HepG2 (cell line): ENCODE measurements around the gene USH2A. TPM values are rescaled to one million over a fixed set of nuclear protein-coding genes. Genes with fewer than 3 reads are reported as not detected.

Experiments used
- ERF ChIP-seq: IDR thresholded peaks from 2 replicates; pipeline ENCODE4 v1.6.1; 2018; ENCODE audit warnings: missing biosample characterization, missing genetic modification reagents
- FOXA3 ChIP-seq: IDR thresholded peaks from 2 replicates; pipeline ENCODE4 v1.6.1; 2016; ENCODE audit warnings: missing genetic modification reagents, missing compliant biosample characterization
- HDAC6 ChIP-seq: fragments of 200-600 bp; sonication (generic); IDR thresholded peaks from 2 replicates; pipeline ENCODE4 v1.7.0; 2017; ENCODE audit warnings: mild to moderate bottlenecking, antibody characterized with exemption, low read length, low read depth
- HMG20B ChIP-seq: conservative IDR thresholded peaks from 2 replicates; pipeline ENCODE4 v1.6.1; 2016; ENCODE audit warnings: missing genetic modification reagents, missing compliant biosample characterization
- HNF1A ChIP-seq, 2 experiments: sonication (generic) in 1 of 2; formaldehyde crosslinking in 1 of 2; IDR thresholded peaks; 2 replicates each; pipeline versions ENCODE4 v1.4.0 to v1.6.1; 2016 to 2020; ENCODE audit warnings: borderline replicate concordance in 1 of 2, low read depth in 1 of 2, mild to moderate bottlenecking in 1 of 2, missing genetic modification reagents in 1 of 2
- HNF4A ChIP-seq: sonication (generic); formaldehyde crosslinking; IDR thresholded peaks from 2 replicates; pipeline ENCODE4 v1.4.0; 2020; ENCODE audit warnings: missing genetic modification reagents
- NR2F1 ChIP-seq, 2 experiments: fragments of 450-650 bp in 1 of 2; formaldehyde crosslinking in 1 of 2; IDR thresholded peaks; 2 replicates each; pipeline versions ENCODE4 v1.5.0 to v1.6.1; 2016 to 2020; ENCODE audit warnings: mild to moderate bottlenecking in 1 of 2, missing compliant biosample characterization in 1 of 2, missing genetic modification reagents in 1 of 2, moderate library complexity in 1 of 2
- SIX4 ChIP-seq: sonication (generic); formaldehyde crosslinking; IDR thresholded peaks from 2 replicates; pipeline ENCODE4 v1.4.0; 2020; ENCODE audit warnings: missing genetic modification reagents
- SOX13 ChIP-seq, 3 experiments: fragments of 450-650 bp in 1 of 3; sonication (generic) in 1 of 3; formaldehyde crosslinking in 1 of 3; IDR thresholded peaks in 2 of 3; conservative IDR thresholded peaks in 1 of 3; 2 replicates each; pipeline versions ENCODE4 v1.5.0 to v1.6.1; 2016 to 2020; ENCODE audit warnings: antibody characterized with exemption in 1 of 3, mild to moderate bottlenecking in 1 of 3, missing compliant biosample characterization in 1 of 3, missing genetic modification reagents in 1 of 3, moderate library complexity in 1 of 3
- TBX2 ChIP-seq: sonication (generic); formaldehyde crosslinking; IDR thresholded peaks from 2 replicates; pipeline ENCODE4 v1.5.0; 2020; ENCODE audit warnings: missing genetic modification reagents, mild to moderate bottlenecking, borderline replicate concordance
- ZBTB10 ChIP-seq: sonication (generic); formaldehyde crosslinking; IDR thresholded peaks from 2 replicates; pipeline ENCODE4 v1.4.0; 2020; ENCODE audit warnings: missing genetic modification reagents, borderline replicate concordance
- ZBTB7A ChIP-seq: sonication (generic); formaldehyde crosslinking; IDR thresholded peaks from 2 replicates; pipeline ENCODE4 v1.8.0; 2022; ENCODE audit warnings: mild to moderate bottlenecking, missing genetic modification reagents
- ZNF230 ChIP-seq: sonication (generic); formaldehyde crosslinking; IDR thresholded peaks from 2 replicates; pipeline ENCODE4 v1.4.0; 2020; ENCODE audit warnings: mild to moderate bottlenecking, missing genetic modification reagents
- ZNF615 ChIP-seq: sonication (generic); formaldehyde crosslinking; IDR thresholded peaks from 2 replicates; pipeline ENCODE4 v1.5.0; 2020; ENCODE audit warnings: mild to moderate bottlenecking, missing genetic modification reagents, borderline replicate concordance
- polyA plus RNA-seq, 8 experiments: library from polyadenylated mRNA; depleted of rRNA in 3 of 8; stranded (reverse) in 7 of 8; unstranded in 1 of 8; fragments of >200 nt; fragmentation: Illumina TruSeq in 4 of 8; extraction: Trizol in 4 of 8; gene quantifications; 2 replicates each; pipeline versions ENCODE4 v1.2.1 to v1.2.3, GENCODE V29; 2011 to 2016; ENCODE audit warnings: low read depth in 4 of 8, missing spikeins in 1 of 8, mixed read lengths in 1 of 8; ENCODE audit not compliant: insufficient read depth in 1 of 8
- total RNA-seq, 5 experiments: library from RNA; depleted of rRNA; stranded (reverse); fragments of >200 nt; fragmentation: Illumina TruSeq; extraction: Trizol; gene quantifications; 2 replicates each; pipeline ENCODE4 v1.2.3, GENCODE V29; 2016; ENCODE audit warnings: low read depth in 1 of 5
- TF ChIP-seq, protein P1 (sequence below): IDR thresholded peaks from 2 replicates; pipeline ENCODE4 v1.6.1; 2016; ENCODE audit warnings: low read depth, borderline replicate concordance
- TF ChIP-seq, protein P2 (sequence below): IDR thresholded peaks from 2 replicates; pipeline ENCODE4 v1.6.1; 2016; ENCODE audit warnings: missing genetic modification reagents, missing compliant biosample characterization
- TF ChIP-seq, protein P3 (sequence below): sonication (generic); formaldehyde crosslinking; IDR thresholded peaks from 2 replicates; pipeline ENCODE4 v1.4.0; 2020; ENCODE audit warnings: missing genetic modification reagents
- TF ChIP-seq, protein P4 (sequence below): sonication (generic); formaldehyde crosslinking; IDR thresholded peaks from 2 replicates; pipeline ENCODE4 v1.8.1; 2023; ENCODE audit warnings: missing genetic modification reagents, inconsistent platforms, borderline replicate concordance

USH2A gene
- total and polyA plus RNA-seq, 2 of the 13 experiments (the other 11 are each of a cell fraction or from before 2014, with no cell fraction given), result 0.02 TPM; not detected in 1

- 0 out of 2 replicates have a peak, but pooled peaks have one; percentile 13 for TF ChIP-seq FOXA3 (CRISPR knock-in tag)
- TF ChIP-seq HDAC6, result no peak
- TF ChIP-seq, protein P1, sequence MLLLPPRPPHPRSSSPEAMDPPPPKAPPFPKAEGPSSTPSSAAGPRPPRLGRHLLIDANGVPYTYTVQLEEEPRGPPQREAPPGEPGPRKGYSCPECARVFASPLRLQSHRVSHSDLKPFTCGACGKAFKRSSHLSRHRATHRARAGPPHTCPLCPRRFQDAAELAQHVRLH (CRISPR knock-in tag), result no peak
- TF ChIP-seq SOX13 (IDR thresholded peaks at IDR 0.05), result no peak
- TF ChIP-seq SOX13 (CRISPR knock-in tag; conservative IDR thresholded peaks at IDR 0.05 in 1 of 2, IDR thresholded peaks at IDR 0.05 in 1 of 2), result peak in 1 of 2 experiments; percentile 46; a peak in 1 of 4 replicates
- TF ChIP-seq ZNF230 (CRISPR knock-in tag), result no peak
- TF ChIP-seq, protein P2, sequence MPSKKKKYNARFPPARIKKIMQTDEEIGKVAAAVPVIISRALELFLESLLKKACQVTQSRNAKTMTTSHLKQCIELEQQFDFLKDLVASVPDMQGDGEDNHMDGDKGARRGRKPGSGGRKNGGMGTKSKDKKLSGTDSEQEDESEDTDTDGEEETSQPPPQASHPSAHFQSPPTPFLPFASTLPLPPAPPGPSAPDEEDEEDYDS (CRISPR knock-in tag), result no peak
- no peak for TF ChIP-seq SIX4
- no peak for TF ChIP-seq NR2F1 (CRISPR knock-in tag; IDR thresholded peaks at IDR 0.05)
- no peak for TF ChIP-seq HMG20B (CRISPR knock-in tag)
- no peak for TF ChIP-seq ZBTB7A (CRISPR knock-in tag)
- TF ChIP-seq ZNF615 (CRISPR knock-in tag), result no peak
- peak; percentile 69 for TF ChIP-seq HNF1A (IDR thresholded peaks at IDR 0.05; ENCODE audit: low read depth)
- peak; percentile 72; the same call in 1 of the 2 replicates for TF ChIP-seq HNF1A (CRISPR knock-in tag; IDR thresholded peaks at IDR 0.05; ENCODE audit: borderline replicate concordance)
- TF ChIP-seq ZBTB10 (CRISPR knock-in tag), result 0 out of 2 replicates have a peak, but pooled peaks have one; percentile 52
- TF ChIP-seq HNF4A, result 0 out of 2 replicates have a peak, but pooled peaks have one; percentile 6
- TF ChIP-seq ERF (CRISPR knock-in tag), result no peak
- TF ChIP-seq, protein P3, sequence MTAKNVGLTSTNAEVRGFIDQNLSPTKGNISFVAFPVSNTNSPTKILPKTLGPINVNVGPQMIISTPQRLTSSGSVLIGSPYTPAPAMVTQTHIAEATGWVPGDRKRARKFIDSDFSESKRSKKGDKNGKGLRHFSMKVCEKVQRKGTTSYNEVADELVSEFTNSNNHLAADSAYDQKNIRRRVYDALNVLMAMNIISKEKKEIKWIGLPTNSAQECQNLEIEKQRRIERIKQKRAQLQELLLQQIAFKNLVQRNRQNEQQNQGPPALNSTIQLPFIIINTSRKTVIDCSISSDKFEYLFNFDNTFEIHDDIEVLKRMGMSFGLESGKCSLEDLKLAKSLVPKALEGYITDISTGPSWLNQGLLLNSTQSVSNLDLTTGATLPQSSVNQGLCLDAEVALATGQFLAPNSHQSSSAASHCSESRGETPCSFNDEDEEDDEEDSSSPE (CRISPR knock-in tag), result no peak
- no peak for TF ChIP-seq TBX2 (CRISPR knock-in tag)
- TF ChIP-seq, protein P4, sequence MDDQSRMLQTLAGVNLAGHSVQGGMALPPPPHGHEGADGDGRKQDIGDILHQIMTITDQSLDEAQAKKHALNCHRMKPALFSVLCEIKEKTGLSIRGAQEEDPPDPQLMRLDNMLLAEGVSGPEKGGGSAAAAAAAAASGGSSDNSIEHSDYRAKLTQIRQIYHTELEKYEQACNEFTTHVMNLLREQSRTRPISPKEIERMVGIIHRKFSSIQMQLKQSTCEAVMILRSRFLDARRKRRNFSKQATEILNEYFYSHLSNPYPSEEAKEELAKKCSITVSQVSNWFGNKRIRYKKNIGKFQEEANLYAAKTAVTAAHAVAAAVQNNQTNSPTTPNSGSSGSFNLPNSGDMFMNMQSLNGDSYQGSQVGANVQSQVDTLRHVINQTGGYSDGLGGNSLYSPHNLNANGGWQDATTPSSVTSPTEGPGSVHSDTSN (CRISPR knock-in tag), result no peak
Measured at GRCh38 chr1:215660259-215660658, 763.0 kb downstream of the USH2A start (continued).
